SU-DHL-6 (cell line): ENCODE results near the gene CPLX4.

Experiments
- H2AFZ ChIP-seq: fragments of 200-600 bp; sonication (generic); 2 replicates; pipeline ENCODE4 v1.6.1; 2014; ENCODE audit warnings: low read depth, mild to moderate bottlenecking, moderate library complexity, mixed read lengths, antibody characterized with exemption, low read length; ENCODE audit not compliant: severe bottlenecking
- H3F3A ChIP-seq: fragments of 200-600 bp; shearing (Covaris generic); 2 replicates; pipeline ENCODE4 v1.6.0; 2016; ENCODE audit warnings: antibody characterized with exemption, mild to moderate bottlenecking; ENCODE audit not compliant: insufficient read depth
- H3K27ac ChIP-seq: fragments of 200-600 bp; sonication (generic); 2 replicates; pipeline ENCODE4 v1.5.1; 2016; ENCODE audit warnings: low read depth, mild to moderate bottlenecking, low read length, moderate library complexity, mixed read lengths
- H3K27me3 ChIP-seq: fragments of 200-600 bp; sonication (generic), shearing (Covaris generic); 2 replicates; pipeline ENCODE4 v1.6.0; 2014; ENCODE audit warnings: mild to moderate bottlenecking, low read length
- H3K36me3 ChIP-seq: fragments of 200-600 bp; sonication (generic); 2 replicates; pipeline ENCODE4 v1.6.1; 2014; ENCODE audit warnings: mild to moderate bottlenecking, low read length, mixed read lengths
- H3K4me2 ChIP-seq: fragments of 300-600, 200-600 bp; shearing (Covaris generic), sonication (generic); 2 replicates; pipeline ENCODE4 v1.6.0; 2014; ENCODE audit warnings: low read length, low read depth, mild to moderate bottlenecking; ENCODE audit not compliant: poor library complexity, severe bottlenecking
- H3K4me3 ChIP-seq: fragments of 200-600 bp; sonication (generic); 2 replicates; pipeline ENCODE4 v1.5.1; 2014; ENCODE audit warnings: antibody characterized with exemption, low read length, mild to moderate bottlenecking, mixed read lengths; ENCODE audit not compliant: insufficient read depth, poor library complexity, severe bottlenecking
- H3K79me2 ChIP-seq: fragments of 200-600 bp; sonication (generic); 2 replicates; pipeline ENCODE4 v1.6.1; 2014; ENCODE audit warnings: mild to moderate bottlenecking, low read length, moderate library complexity; ENCODE audit not compliant: insufficient read depth
- H3K9ac ChIP-seq: fragments of 200-600 bp; sonication (generic); 2 replicates; pipeline ENCODE4 v1.7.0; 2014; ENCODE audit warnings: mild to moderate bottlenecking, low read length
- H3K9me2 ChIP-seq: fragments of 200-600 bp; sonication (generic); replicated peaks from 2 replicates; pipeline ENCODE4 v1.6.1; 2014; ENCODE audit warnings: low read length; ENCODE audit not compliant: insufficient read depth
- H3K9me3 ChIP-seq: fragments of 200-600 bp; sonication (generic); 2 replicates; pipeline ENCODE4 v1.6.1; 2014; ENCODE audit warnings: low read length, mixed read lengths; ENCODE audit not compliant: insufficient read depth
- H4K20me1 ChIP-seq: fragments of 200-600 bp; sonication (generic); 2 replicates; pipeline ENCODE4 v1.6.1; 2014; ENCODE audit warnings: low read depth, mild to moderate bottlenecking, antibody characterized with exemption, low read length, moderate library complexity, mixed read lengths
- CTCF ChIP-seq: fragments of 200-600 bp; sonication (generic); IDR thresholded peaks from one replicate; pipeline ENCODE4 v1.5.1; 2017; ENCODE audit warnings: antibody characterized with exemption, mild to moderate bottlenecking, low read length, moderate library complexity; ENCODE audit not compliant: insufficient read depth, poor library complexity, severe bottlenecking
- EZH2phosphoT487 ChIP-seq: fragments of 200-600 bp; sonication (generic), shearing (Covaris generic); conservative IDR thresholded peaks from 2 replicates; pipeline ENCODE4 v1.6.1; 2018; ENCODE audit warnings: mild to moderate bottlenecking, antibody characterized with exemption, low read length, moderate library complexity, mixed read lengths

Gene CPLX4

GRCh38 chr18:59305295-59305694, 13.2 kb downstream of the CPLX4 start:
- Histone ChIP-seq H4K20me1 (no peaks in the 10 kb centered on the region), H3K27me3 (no peaks in the 10 kb centered on the region), H3K9ac (no peak overlapping the region), H3K9me3 (no peaks in the 10 kb centered on the region), H2AFZ (no peak overlapping the region), H3K4me2 (no peak overlapping the region), H3K36me3 (no peaks in the 10 kb centered on the region), H3K79me2 (no peaks in the 10 kb centered on the region), H3K27ac (no peak overlapping the region), H3F3A (no peaks in the 10 kb centered on the region), H3K9me2 (no peaks in the 10 kb centered on the region), H3K4me3 (no peak overlapping the region)
- TF ChIP-seq CTCF (no peak), EZH2phosphoT487 (no peak)

GRCh38 chr18:59303656-59304195, 14.7 kb downstream of the CPLX4 start:
- Histone ChIP-seq H2AFZ (no peak overlapping the region), H3K4me3 (no peak overlapping the region), H4K20me1 (no peaks in the 10 kb centered on the region), H3K9me3 (no peaks in the 10 kb centered on the region), H3K4me2 (no peak overlapping the region), H3F3A (no peaks in the 10 kb centered on the region), H3K79me2 (no peaks in the 10 kb centered on the region), H3K27ac (no peak overlapping the region), H3K36me3 (no peaks in the 10 kb centered on the region), H3K9me2 (no peaks in the 10 kb centered on the region), H3K27me3 (no peaks in the 10 kb centered on the region), H3K9ac (no peak overlapping the region)
- TF ChIP-seq EZH2phosphoT487 (0 out of 2 replicates have a peak, but pooled peaks have one; percentile 72), CTCF (no peak)

- no peaks in the 10 kb centered on the region for H3K9me2 ChIP-seq
- no peaks in the 10 kb centered on the region for H3K9me3 ChIP-seq
- no peaks in the 10 kb centered on the region for H4K20me1 ChIP-seq
- no peak overlapping the region for H3K4me3 ChIP-seq
- H3K4me2 ChIP-seq: no peak overlapping the region
- no peak overlapping the region for H3K9ac ChIP-seq
- no peaks in the 10 kb centered on the region for H3F3A ChIP-seq
- H3K36me3 ChIP-seq: no peaks in the 10 kb centered on the region
- H3K27ac ChIP-seq: no peak overlapping the region
- no peak for TF ChIP-seq CTCF
- no peak for TF ChIP-seq EZH2phosphoT487
- no peak overlapping the region for H2AFZ ChIP-seq
- no peaks in the 10 kb centered on the region for H3K79me2 ChIP-seq
- no peaks in the 10 kb centered on the region for H3K27me3 ChIP-seq
Observed at GRCh38 chr18:59303006-59303405, 15.4 kb downstream of the CPLX4 start.
